ENCODE measurements around the gene WAC.

- no peak for TF ChIP-seq CTCF (IDR thresholded peaks at IDR 0.05)
- TF ChIP-seq POLR2A (IDR thresholded peaks at IDR 0.05), result no peak
These were observed 26.1 kb downstream of the WAC start for GRCh38 chr10:28558923-28559508.
